GM21576 (cell line): ENCODE results near the gene TLCD3A.
"Not testable (repeated sequence)": the region's sequence is repeated elsewhere in the genome, so short reads cannot be mapped to it uniquely, and the experiment has no call there.

ENCODE experiments used
- ATAC-seq: cut with Tn5 transposase; IDR thresholded peaks from one replicate; pipeline ENCODE4 v1.9.1; 2021; ENCODE audit warnings: mild to moderate bottlenecking, moderate library complexity; ENCODE audit not compliant: unreplicated experiment

TLCD3A gene

GRCh38 chr17:746783-747629, 14.6 kb downstream of the TLCD3A start:
- no peak for ATAC-seq

GRCh38 chr17:748604-749003, 16.2 kb downstream of the TLCD3A start:
- not testable (repeated sequence) for ATAC-seq

- not testable (repeated sequence) for ATAC-seq
Measured at GRCh38 chr17:749359-749758, 17.0 kb downstream of the TLCD3A start.

- no peak for ATAC-seq
Measured at GRCh38 chr17:750431-751037, 18.1 kb downstream of the TLCD3A start.

GRCh38 chr17:751269-752001, 19.0 kb downstream of the TLCD3A start:
- peak; percentile 27 for ATAC-seq

- ATAC-seq: peak; percentile 80
Measured at GRCh38 chr17:752002-752619, 19.7 kb downstream of the TLCD3A start, which contains the start of gene GEMIN4. TSS of gene GEMIN4 (minus strand) at chr17:752264. CDS start at chr17:752142, 122 bp downstream.

- ATAC-seq: no peak
Measured at GRCh38 chr17:752620-753219, 20.3 kb downstream of the TLCD3A start.

GRCh38 chr17:753418-753817, 21.0 kb downstream of the TLCD3A start:
- ATAC-seq: no peak

- ATAC-seq: not testable (repeated sequence)
Measured at GRCh38 chr17:755319-755961, 23.0 kb downstream of the TLCD3A start.

GRCh38 chr17:756010-756567, 23.7 kb downstream of the TLCD3A start:
- ATAC-seq: not testable (repeated sequence)

- ATAC-seq: no peak
Measured at GRCh38 chr17:759964-760363, 27.6 kb downstream of the TLCD3A start.

GRCh38 chr17:760371-760770, 28.0 kb downstream of the TLCD3A start:
- no peak for ATAC-seq

GRCh38 chr17:767076-767475, 34.7 kb downstream of the TLCD3A start:
- no peak for ATAC-seq

GRCh38 chr17:773016-773415, 40.6 kb downstream of the TLCD3A start:
- ATAC-seq: no peak

GRCh38 chr17:773467-774312, 41.3 kb downstream of the TLCD3A start:
- no peak for ATAC-seq

- no peak for ATAC-seq
Measured at GRCh38 chr17:774313-774584, 41.9 kb downstream of the TLCD3A start.

GRCh38 chr17:778096-778495, 45.7 kb downstream of the TLCD3A start:
- no peak for ATAC-seq

GRCh38 chr17:781805-782731, 49.7 kb downstream of the TLCD3A start, which contains the start of the genes GLOD4 and MRM3:
TSS of gene GLOD4 (minus strand) at chr17:782280. CDS start at chr17:782255, 25 bp downstream.
TSS of gene MRM3 (plus strand) at chr17:782353. CDS start at chr17:782379, 26 bp downstream.
- peak; percentile 83 for ATAC-seq
